ENCODE results near the gene EPHB3. TPM values are rescaled to one million over a fixed set of nuclear protein-coding genes. Genes with fewer than 3 reads are reported as not detected.
A peak's percentile ranks its signal among the peaks of the same experiment; 100 is the strongest.

EPHB3 gene
- total RNA-seq, 1 donor from 2014 or later: 0.65 TPM

DNA sequence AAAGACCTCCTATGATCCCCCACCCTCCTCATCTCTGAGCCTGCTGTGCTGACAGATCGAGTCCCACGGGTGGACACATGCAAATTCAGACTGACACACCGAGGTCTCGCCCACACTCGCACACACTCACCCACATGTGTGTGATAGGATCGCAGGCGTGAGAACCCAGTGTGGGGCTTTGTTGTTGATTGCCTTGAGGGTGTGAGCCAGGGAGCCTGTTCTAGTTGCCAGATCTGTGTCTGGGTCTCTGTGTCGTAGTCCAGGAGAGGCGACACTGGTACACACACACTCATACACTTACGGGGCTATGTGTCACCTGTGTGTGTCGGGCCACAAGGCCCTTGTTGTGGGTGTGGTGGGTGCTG, 2.0 kb downstream of the EPHB3 start:
- DNase-seq (ENCODE audit: low spot score): no peak
- no peak for ATAC-seq

DNA sequence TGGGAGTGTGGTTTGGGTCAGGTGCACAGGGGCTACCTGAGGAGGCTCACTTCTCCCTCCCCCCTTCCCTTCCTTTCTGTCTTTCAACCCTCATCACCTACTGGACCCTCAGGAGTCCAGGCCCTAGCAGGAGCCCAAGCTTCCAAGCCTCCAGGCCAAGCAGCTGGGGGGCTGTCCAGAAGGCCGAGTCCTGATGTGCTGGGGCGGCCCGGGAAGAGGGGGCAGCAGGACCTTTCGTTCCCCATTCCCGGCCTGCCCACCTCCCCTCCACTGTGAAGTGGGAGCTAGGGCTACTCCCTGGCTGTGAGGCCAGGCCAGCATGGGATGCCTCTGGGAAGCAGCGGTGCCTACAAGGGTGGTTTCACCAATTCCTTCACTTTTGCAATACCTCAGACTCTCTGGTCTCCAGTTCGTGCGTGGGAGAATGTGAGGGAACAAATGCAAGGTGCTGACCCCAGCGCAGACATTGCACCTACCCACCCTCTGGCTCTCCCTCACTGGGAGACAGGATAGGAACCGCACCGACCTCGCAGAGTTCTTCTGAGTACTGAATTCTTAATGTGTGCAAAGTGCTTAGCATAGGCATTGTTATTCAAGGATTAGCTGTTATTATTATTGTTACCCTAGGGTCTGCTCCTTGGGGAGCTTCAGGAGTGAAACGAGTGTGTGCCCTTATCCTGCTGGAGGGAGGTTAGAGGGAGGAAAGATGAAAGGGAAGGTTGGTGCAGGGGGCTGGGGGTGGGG, 2.5 kb downstream of the EPHB3 start:
- ATAC-seq (no peak), DNase-seq (ENCODE audit: low spot score) (no peak)

DNA sequence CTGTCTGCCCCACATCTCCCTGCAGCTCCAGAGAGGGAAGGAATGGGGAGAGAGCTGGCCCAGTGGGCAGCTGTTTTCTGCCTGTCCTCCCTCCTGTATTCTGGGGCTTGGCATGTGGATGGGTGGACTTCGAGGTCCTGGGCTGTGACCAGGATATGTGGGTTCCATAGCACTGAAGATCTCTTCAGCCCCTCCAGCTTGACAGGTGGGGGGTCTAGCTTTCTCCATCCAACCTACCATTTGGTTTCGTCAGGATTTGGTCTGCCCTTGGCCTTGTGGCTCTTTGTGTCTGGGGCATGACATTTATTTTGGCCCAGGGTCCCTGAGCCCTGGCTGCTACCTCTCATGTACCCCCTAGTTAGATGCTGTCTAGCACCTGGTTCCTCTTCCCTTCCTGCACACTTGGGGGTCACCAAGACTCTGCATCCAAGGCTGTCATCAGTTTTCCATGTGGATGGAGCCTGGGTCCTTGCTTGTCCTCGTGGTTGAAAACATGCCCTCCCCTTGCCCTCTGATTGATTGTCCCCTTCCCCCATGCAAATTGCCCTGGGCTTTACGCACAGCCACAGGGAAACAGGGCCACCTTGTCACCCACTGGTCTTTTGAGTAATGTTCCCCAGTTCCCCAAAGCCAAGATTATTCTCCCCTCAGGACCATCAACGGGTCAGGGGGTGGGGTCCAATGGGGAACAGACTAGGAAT, 3.2 kb downstream of the EPHB3 start:
- ATAC-seq (no peak), DNase-seq (ENCODE audit: low spot score) (no peak)

DNA sequence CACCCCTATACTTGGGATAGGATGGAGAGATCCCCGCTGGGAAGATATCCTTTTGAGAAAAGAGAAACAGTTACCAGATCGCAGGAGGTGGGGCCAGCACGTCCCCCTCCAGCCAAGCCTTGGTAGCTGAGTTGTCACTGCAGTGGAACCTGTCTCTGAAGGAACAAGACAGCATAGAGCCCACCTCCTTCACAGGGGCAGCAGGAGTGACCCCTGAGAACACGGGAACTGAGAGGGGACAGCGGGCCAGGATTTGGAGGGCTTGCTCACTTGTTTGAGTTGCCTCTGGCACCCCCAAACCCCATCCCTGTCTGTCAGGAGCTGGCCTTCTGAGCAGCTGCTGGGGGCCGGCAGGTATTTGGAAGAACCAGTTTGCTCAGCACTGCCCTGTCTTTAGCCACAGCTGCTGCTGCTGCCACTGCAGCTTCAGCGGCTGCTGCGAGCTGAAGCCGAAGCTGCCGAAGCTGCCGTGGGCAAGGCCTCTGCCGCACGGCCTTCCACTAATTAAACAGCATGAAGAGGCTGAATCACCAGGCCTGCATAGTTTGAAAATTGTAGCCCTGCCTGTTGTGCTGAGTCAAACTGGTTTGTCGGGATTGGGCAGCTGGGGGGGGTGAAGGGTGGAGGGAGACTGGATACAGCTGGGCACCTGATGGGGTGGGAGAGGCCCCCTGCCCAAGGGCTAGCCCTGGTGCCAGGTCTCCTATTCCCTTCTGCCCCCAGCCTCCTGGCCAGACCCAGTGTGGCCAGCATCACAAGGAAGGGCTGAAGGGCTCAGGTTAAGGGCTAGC, 4.0 kb downstream of the EPHB3 start:
- ATAC-seq: no peak

DNA sequence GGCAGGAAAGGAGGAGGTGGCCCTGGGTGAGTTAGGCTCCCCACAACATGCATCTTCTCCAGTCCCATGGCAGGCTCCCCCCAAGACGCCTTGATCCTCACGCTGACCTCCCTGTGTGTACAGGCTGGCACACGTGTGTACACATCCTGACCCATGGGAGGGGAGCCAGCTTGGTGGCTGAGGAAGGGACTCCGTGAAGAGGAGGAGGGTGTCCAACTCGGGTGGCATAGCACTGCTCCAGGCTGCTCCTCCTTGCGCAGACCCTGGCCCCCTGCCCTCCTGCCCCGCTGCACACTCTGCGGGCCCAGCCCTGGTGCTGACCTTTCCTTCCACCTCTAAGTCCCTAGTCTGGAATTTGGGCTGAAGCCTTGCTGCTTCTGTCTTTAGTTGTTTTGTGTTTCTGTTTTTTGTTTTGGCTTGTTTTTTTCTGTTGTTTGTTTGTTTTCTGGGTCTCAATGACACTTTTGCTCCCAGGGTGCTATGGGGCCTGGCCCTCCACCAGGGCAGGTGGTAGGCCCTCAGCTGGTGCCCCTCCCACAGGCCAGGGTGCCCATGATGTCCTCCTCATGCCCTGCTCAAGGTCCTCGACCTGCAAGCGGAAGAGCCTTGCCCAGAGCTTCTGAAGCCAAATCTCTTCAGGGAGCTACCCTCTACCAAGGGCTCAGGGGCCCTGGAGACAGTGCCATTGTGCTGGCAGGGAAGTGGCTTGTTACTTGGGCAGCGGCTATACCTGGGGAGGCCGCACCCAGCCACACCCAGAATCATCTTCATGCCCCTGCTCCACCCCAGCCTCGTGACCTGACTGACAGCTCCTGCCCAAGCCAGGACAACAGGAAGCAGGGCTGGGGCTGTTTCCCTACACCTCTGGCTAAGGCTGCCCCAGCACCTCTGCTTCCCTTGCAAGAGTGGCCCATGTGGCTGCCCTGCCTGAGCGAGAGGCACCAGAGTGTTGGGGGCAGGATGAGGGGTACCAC, 5.1 kb downstream of the EPHB3 start:
- ATAC-seq (no peak), DNase-seq (ENCODE audit: low spot score) (no peak)

More for the DNA sequence above, 4.0 kb downstream of the EPHB3 start:
- no peak for DNase-seq (ENCODE audit: low spot score)

DNA sequence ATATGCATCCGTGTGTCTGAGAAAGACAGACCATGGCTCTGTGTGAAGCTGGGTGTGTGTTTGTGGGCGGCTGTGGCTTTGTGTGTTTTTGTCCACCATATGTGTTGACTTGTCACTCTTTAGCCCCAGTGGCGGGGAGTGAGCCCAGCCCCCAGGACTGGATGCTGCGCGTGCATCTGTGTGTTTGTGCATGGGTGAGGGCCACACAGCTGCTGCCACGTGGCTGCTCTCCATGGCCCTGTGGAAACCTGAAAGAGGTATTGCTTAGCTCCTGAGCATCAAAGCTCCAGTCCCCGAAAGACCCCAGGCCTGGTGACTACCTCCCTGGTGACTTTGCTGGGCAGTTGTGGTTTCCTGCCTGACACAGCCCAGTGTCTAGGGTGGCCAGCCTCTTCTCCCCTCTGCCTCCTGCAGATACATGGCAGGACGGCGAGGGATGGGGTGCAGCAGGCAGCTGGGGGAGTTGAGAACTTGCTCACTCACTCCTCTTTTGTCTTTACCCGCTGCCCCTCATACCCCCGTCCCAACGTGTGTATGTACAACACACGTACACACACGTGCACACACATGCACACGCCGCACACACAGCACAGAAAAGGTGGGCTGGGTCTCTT, 6.5 kb downstream of the EPHB3 start:
- no peak for ATAC-seq

DNA sequence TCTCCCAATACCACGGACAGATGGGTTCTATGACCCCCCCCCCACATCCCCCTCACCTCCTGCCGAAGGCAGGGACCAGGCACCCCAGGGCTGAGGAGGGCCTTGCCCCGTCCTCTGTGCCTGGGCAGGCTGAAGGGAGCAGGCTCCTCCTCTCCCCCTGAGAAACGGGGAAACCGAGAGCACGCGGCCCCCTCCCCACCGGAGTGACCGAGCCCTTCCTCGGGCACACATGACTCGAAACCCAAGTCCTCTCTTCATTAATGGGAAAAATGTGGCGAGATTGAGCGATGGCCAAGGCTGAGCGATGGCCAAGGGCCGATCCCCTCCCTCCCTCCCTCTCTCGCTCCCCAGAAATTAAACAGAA, 7.0 kb downstream of the EPHB3 start:
- DNase-seq (ENCODE audit: low spot score) (no peak), ATAC-seq (no peak)

More for the DNA sequence above, 6.5 kb downstream of the EPHB3 start:
- no peak for DNase-seq (ENCODE audit: low spot score)

DNA sequence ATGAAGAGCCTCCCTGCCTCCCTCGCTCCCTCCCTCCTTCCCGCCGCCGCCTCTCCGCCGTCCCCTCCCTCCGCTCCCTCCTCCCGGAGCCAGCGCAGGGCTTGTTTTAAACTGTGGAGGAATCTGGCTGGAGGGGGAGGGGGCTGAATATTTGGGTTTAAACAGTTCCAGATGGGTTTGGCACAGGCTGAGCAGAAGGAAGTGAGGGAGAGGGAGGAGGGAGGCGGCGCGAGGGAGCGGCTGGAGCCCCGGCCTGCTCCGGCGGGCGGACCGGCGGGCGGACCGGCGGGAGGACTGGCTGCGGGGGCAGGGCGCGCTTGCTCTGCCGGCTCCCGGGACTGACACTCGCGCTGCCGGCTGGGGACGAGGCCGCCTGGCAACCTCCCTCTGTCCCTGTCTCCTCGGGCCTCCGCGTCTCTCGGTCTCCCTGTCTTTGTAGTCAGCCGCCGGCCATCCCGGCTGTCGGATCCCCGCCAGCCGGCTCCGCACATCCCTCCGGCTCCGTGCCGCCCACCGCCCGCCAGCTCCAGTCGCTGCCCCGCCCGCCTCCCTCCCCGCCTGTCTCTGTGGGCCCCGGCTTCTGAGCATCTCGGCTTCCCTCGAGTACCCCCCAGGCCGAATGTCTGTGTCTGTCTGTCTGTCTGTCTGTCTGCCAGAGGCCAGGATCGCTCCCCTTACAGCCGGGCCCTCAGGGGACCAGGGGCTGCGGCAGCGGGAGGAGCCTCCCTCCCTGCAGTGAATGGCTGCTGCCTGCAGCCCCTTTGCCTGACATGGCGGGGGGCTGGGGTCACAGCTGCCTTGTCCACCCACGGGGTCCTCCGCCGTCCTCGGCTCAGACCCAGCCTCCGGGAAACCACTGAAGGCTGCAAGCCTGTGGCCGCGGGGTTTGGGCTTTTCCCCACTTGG, 7.6 kb downstream of the EPHB3 start:
- DNase-seq (ENCODE audit: low spot score) (no peak), ATAC-seq (peak; percentile 77)

DNA sequence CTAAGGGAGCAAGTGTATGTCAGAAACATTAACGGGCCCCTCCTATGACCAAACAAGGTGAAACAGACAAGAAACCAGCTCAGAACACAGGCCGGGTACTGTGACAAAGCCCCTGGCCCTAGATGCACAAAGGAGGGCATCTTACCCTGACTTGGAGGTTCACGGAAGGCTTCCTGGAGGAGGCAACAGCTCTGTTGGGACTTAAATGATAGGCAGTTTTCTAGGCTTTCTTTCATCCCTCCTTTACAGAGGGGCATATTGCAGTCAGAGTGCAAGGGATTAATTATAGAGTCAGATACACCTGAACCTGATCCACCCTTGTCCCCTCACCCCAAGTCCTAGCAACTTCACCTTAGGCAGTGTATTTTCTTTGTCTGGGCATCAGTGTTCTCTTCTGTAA, 8.4 kb downstream of the EPHB3 start:
- DNase-seq (ENCODE audit: low spot score) (no peak), ATAC-seq (no peak)

DNA sequence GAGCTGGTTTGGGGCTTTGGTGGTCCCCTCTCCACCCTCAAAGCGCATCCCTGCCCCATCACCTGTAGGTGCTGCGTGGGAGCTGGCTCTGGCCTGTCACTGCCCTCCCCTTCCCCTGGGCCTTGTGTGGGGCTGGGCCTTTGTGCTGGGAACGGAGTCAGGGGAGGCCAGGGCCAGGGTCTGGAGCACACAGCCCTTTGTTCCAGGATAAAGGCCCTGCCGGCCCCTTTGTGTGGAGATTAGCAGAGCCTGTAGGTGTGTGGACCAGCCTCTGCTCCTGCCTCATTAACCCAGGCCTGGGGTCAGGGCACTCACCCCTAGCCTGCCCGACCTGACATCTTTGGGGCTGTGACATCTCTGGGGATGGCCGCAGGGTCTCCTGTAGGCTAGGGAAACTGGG, 8.9 kb downstream of the EPHB3 start:
- DNase-seq (ENCODE audit: low spot score) (no peak), ATAC-seq (no peak)

DNA sequence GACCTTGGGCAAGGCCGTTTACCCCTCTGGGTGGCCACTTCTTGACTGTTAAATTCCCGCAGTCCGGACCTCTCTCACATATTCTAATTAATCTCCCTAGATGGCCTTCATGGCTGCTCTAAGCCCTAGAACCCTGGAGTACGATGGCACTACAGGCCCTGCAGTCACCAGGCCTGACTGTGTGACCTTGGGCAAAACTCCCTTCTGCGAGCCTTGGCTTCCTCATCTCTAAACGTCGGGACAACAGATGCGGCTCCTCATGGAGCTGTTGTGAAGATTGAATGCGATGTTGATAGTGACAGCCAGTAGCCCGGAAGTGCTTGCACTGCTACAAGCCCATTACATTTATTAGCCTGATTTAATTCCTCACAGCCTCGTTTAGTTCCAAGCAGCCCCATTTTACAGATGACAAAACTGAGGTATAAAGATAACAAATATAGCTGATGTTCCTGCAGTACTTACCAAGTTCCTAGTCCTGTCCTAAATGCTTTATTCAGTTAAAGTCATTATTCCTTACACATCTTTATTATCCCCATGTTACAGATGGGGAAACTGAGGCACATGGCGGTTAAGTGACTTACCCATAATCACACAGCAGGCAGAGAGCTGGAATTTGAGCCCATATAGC, 10.3 kb downstream of the EPHB3 start:
- DNase-seq (ENCODE audit: low spot score): no peak
- ATAC-seq: no peak

DNA sequence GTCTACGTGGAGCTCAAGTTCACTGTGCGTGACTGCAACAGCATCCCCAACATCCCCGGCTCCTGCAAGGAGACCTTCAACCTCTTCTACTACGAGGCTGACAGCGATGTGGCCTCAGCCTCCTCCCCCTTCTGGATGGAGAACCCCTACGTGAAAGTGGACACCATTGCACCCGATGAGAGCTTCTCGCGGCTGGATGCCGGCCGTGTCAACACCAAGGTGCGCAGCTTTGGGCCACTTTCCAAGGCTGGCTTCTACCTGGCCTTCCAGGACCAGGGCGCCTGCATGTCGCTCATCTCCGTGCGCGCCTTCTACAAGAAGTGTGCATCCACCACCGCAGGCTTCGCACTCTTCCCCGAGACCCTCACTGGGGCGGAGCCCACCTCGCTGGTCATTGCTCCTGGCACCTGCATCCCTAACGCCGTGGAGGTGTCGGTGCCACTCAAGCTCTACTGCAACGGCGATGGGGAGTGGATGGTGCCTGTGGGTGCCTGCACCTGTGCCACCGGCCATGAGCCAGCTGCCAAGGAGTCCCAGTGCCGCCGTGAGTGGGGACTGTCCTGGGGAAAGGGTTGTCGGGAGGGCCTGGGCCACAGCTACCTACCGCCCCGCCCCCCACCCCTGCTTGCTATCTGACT, 11.2 kb downstream of the EPHB3 start:
- DNase-seq (ENCODE audit: low spot score) (no peak), ATAC-seq (no peak)

DNA sequence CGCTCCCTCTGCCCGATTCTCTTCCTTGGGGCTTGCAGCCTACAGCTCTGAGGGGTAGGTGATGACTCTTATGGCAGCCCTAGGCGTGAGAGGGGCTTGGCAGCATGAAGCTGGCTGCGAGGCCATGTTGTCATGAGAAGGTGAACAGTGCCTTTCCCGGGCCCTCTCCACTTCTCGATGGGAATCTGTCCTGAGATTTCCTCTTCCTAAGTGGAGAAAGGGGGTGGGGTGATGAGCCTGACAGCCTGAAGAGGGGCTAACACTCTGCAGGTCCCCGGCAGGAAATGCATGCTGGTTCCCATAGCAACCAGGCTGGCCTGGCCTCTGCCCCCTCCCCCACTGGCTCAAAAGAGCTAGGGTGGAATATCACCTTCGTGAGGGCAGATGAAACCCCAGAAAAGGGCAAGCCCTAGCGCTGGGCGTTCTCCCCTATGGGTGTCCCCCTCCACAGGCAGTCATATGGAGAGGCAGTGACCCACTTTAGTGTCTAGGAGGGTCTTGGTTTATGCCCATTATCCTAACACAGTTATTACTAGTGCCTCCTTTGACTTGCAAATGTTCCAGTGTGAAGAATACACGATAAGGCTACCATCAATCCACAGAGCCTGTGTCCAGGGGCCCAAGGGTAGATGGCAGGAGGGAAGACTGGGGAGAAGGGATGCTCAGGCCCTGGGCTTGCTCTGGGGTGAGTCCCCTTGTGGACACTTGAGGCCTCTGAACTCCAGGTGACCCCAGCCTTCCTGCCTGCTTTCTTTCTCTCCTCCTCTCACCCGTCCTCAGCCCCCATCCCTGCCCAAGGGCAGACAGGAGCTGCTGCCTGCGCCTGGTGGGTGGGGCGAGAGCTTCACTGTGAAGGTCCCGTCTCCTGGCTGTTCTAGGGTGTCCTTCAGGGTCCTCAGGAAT, 13.2 kb downstream of the EPHB3 start:
- DNase-seq (ENCODE audit: low spot score) (no peak), ATAC-seq (no peak)

DNA sequence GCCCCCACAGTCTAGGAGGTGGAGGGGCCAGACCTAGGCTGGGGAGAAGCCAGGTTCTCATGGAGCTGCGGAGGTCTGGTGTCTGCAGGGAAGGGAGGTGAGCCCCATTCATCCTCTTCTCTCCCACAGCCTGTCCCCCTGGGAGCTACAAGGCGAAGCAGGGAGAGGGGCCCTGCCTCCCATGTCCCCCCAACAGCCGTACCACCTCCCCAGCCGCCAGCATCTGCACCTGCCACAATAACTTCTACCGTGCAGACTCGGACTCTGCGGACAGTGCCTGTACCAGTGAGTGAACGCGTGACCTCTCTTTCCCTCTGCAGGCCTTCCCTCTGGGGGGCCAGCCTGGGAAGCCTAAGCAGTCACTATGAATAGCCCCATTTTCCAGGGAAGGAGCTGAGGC, 14.1 kb downstream of the EPHB3 start:
- DNase-seq (ENCODE audit: low spot score) (no peak), ATAC-seq (no peak)

DNA sequence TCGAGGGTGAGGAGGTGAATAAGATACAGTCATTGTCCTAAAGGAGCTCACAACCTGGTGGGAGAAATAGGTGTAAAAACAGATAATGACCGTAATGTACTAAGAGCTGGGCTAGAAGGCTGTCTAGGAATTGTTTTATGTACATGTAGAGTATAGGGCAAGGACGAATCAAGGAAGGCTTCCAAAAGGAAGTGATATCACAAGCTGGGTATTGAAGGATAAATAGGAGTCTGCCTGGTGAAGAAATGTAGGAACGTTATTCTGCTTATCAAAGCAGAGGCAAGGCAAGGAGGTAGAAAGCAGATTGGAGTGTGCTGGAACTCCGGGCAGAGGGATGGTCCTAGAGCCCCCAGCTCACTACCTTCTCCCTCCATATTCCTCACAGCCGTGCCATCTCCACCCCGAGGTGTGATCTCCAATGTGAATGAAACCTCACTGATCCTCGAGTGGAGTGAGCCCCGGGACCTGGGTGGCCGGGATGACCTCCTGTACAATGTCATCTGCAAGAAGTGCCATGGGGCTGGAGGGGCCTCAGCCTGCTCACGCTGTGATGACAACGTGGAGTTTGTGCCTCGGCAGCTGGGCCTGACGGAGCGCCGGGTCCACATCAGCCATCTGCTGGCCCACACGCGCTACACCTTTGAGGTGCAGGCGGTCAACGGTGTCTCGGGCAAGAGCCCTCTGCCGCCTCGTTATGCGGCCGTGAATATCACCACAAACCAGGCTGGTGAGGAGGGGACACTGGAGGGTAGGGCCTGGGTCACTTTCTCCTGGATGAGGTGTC, 15.1 kb downstream of the EPHB3 start:
- DNase-seq (ENCODE audit: low spot score): no peak
- ATAC-seq: no peak

DNA sequence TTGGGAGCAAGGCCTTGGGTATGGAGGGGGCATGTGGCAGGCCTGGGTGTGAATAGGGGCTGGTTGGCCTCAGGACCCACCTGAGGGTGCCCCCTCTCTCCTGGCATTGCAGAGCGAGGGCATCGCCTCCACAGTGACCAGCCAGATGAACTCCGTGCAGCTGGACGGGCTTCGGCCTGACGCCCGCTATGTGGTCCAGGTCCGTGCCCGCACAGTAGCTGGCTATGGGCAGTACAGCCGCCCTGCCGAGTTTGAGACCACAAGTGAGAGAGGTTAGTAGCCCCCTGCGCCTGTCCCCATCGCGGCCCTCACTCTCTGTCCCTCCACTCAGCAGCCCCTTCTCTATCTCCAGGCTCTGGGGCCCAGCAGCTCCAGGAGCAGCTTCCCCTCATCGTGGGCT, 16.0 kb downstream of the EPHB3 start:
- ATAC-seq (no peak), DNase-seq (ENCODE audit: low spot score) (no peak)

DNA sequence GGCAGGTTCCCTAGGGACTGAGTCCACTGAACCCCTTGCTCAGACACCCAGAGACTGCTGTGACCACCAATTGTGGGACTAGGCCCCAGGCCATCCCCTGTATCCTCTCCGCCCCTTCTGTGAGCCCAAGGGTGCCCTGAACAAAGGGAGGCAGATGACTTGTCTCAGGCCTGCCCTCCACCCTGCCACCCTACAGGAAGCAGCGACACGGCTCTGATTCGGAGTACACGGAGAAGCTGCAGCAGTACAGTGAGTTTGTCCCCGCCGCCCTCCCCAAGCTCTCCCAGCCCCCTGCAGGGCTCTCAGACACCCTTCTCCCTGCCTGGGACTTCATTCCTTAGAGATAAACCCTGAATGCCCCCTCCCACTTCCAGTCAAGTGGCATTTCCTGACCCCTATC, 16.6 kb downstream of the EPHB3 start:
- DNase-seq (ENCODE audit: low spot score): no peak

More for the DNA sequence above, 16.6 kb downstream of the EPHB3 start:
- ATAC-seq: no peak

All from left lobe of liver (tissue), 2 donors.